ENCODE data around the gene POLR2E. TPM values are rescaled to one million over a fixed set of nuclear protein-coding genes. Genes with fewer than 3 reads are reported as not detected.

The POLR2E gene
- total RNA-seq, 1 experiment from 2014 or later = 281 TPM

- no peak for DNase-seq (ENCODE audit: low read depth, low spot score)
- no peak for TF ChIP-seq ZNF274 (IDR thresholded peaks at IDR 0.05; ENCODE audit: low read depth, low read length)
- TF ChIP-seq JUND (IDR thresholded peaks at IDR 0.05) = no peak
- TF ChIP-seq SIN3A (IDR thresholded peaks at IDR 0.05; ENCODE audit: low read depth) = no peak
- no peak for TF ChIP-seq POLR2A (IDR thresholded peaks at IDR 0.05; ENCODE audit: borderline replicate concordance, extremely low read depth, insufficient read depth, insufficient read length)
- TF ChIP-seq POLR2AphosphoS5 (IDR thresholded peaks at IDR 0.05; ENCODE audit: low read depth, low read length) = no peak
- no peak for TF ChIP-seq FOSL1 (IDR thresholded peaks at IDR 0.05; ENCODE audit: low read depth)
- TF ChIP-seq ELF1 (IDR thresholded peaks at IDR 0.05; ENCODE audit: borderline replicate concordance, low read depth) = no peak
- TF ChIP-seq, protein P1, sequence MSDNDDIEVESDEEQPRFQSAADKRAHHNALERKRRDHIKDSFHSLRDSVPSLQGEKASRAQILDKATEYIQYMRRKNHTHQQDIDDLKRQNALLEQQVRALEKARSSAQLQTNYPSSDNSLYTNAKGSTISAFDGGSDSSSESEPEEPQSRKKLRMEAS (IDR thresholded peaks at IDR 0.05) = no peak
- TF ChIP-seq, protein P2, sequence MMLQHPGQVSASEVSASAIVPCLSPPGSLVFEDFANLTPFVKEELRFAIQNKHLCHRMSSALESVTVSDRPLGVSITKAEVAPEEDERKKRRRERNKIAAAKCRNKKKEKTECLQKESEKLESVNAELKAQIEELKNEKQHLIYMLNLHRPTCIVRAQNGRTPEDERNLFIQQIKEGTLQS (IDR thresholded peaks at IDR 0.05) = no peak
- TF ChIP-seq, protein P3, sequence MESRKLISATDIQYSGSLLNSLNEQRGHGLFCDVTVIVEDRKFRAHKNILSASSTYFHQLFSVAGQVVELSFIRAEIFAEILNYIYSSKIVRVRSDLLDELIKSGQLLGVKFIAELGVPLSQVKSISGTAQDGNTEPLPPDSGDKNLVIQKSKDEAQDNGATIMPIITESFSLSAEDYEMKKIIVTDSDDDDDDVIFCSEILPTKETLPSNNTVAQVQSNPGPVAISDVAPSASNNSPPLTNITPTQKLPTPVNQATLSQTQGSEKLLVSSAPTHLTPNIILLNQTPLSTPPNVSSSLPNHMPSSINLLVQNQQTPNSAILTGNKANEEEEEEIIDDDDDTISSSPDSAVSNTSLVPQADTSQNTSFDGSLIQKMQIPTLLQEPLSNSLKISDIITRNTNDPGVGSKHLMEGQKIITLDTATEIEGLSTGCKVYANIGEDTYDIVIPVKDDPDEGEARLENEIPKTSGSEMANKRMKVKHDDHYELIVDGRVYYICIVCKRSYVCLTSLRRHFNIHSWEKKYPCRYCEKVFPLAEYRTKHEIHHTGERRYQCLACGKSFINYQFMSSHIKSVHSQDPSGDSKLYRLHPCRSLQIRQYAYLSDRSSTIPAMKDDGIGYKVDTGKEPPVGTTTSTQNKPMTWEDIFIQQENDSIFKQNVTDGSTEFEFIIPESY (IDR thresholded peaks at IDR 0.05; ENCODE audit: extremely low read depth, insufficient replicate concordance, low read length) = no peak
- Histone ChIP-seq H3K9ac (ENCODE audit: low read length) (no peak overlapping the region), H3K79me2 (ENCODE audit: insufficient read depth, low read length) (peaks cover 28% of the 10 kb centered on the region; the same call in 1 of the 2 replicates), H3K27ac (ENCODE audit: low read depth, low read length) (no peak overlapping the region), H3K9me2 (ENCODE audit: insufficient read depth) (no peaks in the 10 kb centered on the region), H3K4me1 (ENCODE audit: control insufficient read depth in 1 of 2, insufficient read depth in 2 of 2, low read length in 2 of 2) (peaks cover 0 to 4% of the 10 kb centered on the region in 2 experiments; a peak in 1 of 4 replicates), H3K9me3 (ENCODE audit: control insufficient read depth in 1 of 2, insufficient read depth in 1 of 2, low read depth in 1 of 2, low read length in 2 of 2) (no peaks in the 10 kb centered on the region), H3K36me3 (ENCODE audit: control insufficient read depth in 1 of 2, insufficient read depth in 2 of 2, low read length in 2 of 2) (peaks cover 0 to 8% of the 10 kb centered on the region in 2 experiments; a peak in 1 of 4 replicates), H3K27me3 (ENCODE audit: insufficient read depth, low read length) (no peaks in the 10 kb centered on the region), H4K20me1 (ENCODE audit: insufficient read depth) (no peaks in the 10 kb centered on the region), H2AFZ (ENCODE audit: low read depth, low read length, poor library complexity, severe bottlenecking) (no peak overlapping the region), H3K4me3 (replicated peaks in 1 of 2; ENCODE audit: low read depth in 1 of 2, low read length in 2 of 2) (no peak overlapping the region), H3K4me2 (ENCODE audit: low read length) (no peak overlapping the region)
- ChIA-PET CTCF (no interaction called here), RAD21 (ENCODE audit: low non-redundant PET in 1 of 2, low total read pairs in 2 of 2, uncharacterized antibody in 2 of 2, unreplicated experiment in 2 of 2) (no interaction called here), POLR2A (interaction anchor here (1.1 kb wide), 1 partner anchor 11 kb away, joined by 4 read pairs; no protein-coding TSS in a partner anchor)
- ATAC-seq = no peak
- BruUV-seq (replicated peaks) = no TSS peak
- intact Hi-C loops (cut with micrococcal nuclease) = no loop called here
Observed at GRCh38 chr19:1134431-1134830, 39.3 kb upstream of the POLR2E start.
